NCI-H2107 (cell line): ENCODE measurements around the gene ST6GAL2.

ENCODE experiments used
- DNase-seq: peaks from one replicate; lab custom pipeline; 2025; lab: John Stamatoyannopoulos, UW

Gene ST6GAL2, protein sequence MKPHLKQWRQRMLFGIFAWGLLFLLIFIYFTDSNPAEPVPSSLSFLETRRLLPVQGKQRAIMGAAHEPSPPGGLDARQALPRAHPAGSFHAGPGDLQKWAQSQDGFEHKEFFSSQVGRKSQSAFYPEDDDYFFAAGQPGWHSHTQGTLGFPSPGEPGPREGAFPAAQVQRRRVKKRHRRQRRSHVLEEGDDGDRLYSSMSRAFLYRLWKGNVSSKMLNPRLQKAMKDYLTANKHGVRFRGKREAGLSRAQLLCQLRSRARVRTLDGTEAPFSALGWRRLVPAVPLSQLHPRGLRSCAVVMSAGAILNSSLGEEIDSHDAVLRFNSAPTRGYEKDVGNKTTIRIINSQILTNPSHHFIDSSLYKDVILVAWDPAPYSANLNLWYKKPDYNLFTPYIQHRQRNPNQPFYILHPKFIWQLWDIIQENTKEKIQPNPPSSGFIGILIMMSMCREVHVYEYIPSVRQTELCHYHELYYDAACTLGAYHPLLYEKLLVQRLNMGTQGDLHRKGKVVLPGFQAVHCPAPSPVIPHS

DNA sequence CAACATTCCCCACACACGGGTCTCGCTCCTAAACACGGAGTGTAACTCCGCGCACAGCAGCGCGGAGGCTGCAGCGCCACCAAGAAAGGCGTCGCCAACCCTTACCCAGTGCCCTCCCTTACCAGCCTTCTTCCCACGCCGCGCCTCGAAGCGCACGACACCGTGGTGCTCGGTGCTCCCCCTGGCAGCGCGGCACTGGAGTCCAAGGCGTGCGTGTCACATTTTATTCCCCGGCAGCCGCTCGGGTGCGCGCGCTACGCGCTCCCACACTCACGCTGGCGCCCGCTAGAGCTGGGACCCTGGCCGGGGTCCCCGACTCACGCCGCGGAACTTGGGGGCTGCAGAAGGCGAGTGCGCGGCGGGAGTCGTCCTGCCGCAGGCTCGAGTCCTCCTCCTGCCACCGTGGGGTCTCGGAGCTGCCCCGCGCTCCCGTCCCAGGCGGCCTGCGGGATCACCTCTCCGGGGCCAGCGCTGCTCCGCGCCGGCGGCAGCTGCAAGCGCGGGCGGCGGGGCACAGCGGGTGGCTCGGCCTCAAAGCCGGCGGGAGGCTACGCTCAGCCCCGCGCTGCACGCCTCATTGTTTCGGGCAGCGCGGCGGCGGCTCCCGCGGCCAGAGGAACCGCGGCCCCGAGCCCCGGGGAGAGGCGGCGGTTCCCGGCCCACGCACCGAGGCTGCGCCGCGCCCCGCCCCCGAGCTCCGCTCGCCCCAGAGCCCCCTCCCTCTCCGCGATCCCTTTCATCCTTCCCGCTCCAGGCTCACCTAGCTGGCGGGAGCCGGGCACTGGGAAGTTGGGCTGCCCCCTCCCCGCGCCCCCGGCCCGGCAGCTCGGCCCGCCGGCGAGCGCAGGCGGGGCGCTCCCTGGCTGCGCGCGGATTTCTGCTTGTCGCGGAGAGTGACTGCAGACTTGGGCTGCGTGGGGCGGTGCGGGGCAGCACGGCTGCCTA lies at the start of gene ST6GAL2:
ST6GAL2 (minus strand) TSS at position 197 of the 945 bp plus-strand sequence. CDS start 42,190 bp downstream, outside the sequence.
- no peak for DNase-seq

DNA sequence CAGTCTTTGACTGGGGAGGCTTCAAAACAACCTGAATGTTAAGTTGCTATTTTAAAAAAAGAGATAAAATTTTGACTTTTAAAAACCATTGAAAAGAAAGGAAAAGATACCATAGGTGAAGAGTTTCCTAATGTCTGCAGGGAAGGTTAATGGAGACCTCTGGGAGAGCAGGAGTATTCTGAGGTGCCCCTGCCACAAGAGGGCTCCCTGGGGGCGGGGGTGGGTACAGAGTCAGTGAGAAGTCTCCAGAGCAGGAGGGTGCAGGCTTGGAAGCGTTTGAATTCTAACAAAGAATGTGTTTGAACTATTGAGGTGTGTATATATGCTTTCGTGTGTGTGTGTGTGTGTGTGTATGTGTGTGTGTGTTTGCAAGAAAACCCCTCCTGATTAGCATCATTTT lies 46.7 kb upstream of the ST6GAL2 start:
- no peak for DNase-seq

DNA sequence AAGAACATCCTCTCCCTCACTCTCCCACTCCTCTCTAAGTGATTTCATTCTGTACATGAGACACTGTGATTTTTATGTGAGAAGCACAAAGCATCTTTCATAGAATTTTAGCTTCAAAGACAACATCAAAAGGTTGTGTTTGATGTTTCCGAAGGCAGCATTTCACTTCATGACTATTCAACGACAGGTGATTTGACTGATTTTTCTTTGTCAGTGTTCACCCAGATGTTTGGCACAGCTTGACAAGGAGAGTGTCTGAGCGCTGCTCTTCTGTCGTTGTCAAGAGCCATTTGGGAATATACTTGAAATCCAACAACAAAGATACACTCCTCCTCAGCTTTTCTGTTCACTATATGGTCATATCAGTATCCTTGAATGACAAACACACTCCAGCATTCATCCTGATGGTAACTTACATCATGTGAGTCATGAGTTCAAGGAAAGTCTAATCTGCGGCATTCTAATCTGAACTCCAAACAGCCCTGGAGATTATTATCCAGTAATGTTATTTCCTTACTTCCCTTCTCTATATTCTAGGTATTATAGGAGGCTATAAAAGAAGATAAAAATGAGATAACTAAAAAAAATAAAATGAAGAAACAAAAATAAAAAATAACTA lies 45.9 kb upstream of the ST6GAL2 start:
- no peak for DNase-seq

- DNase-seq, result no peak
Measured at GRCh38 chr2:106921451-106921850, 35.5 kb upstream of the ST6GAL2 start.

DNA sequence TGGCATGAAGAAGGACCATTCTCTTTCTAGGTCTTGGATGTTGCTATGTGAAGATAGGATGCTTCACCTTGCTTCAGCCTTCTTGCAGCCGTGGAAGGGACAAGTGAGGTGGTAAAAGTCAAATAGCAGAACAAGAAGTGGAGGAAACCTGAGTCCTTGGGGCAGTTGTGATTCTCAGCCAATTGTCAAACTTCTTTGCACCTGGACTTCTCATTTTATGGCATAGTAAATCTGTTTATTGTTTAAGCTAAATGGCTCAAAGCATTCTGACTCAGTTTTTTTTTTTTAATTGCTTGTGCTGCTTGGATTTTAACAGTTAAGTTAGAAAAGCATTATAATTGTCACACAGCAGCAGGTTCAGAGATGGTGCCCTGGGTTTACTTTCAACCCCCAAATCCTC lies 33.0 kb upstream of the ST6GAL2 start:
- DNase-seq, result no peak

GRCh38 chr2:106904242-106904641 lies 18.3 kb upstream of the ST6GAL2 start:
- no peak for DNase-seq

GRCh38 chr2:106899786-106900530 lies 14.0 kb upstream of the ST6GAL2 start:
- no peak for DNase-seq

GRCh38 chr2:106894545-106894944 lies 8.6 kb upstream of the ST6GAL2 start:
- no peak for DNase-seq

DNA sequence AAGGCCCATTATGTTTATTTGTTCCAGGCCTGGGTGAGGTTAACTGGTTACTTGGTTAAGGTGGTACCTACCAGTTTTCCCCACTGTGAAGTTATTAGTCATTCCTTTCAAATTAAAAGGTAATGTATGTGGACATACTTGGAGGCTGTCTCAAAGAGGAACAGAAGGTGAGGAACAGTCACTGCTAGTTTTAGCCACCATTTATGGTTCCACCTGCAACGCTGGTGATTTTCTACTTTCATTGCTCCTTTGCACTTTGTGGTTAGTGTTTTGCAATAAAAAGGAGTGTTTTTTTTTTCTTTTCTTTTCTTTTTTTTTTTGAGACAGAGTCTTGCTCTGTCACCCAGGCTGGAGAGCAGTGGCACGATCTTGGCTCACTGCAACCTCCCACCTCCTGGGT lies 6.1 kb upstream of the ST6GAL2 start:
- no peak for DNase-seq

DNA sequence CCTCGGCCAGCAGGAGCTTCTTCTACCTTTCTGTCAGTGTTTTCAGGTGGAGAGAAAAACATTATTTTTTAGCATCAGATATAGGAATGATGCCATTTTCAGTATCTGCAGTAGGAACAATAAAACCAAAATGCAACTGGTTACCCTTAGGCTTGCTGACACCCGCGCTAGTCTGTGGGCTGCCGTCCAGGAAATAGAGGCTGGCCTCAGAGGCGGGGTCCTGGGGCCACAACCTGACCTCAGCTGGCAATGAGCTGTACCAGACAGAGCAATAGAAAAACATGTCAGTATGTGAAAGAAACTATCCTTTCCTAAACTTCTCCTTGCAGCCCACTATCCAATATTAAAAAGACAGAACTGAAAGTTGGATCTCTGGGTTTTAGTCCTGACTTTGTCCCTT lies 4.6 kb upstream of the ST6GAL2 start:
- DNase-seq, result no peak

GRCh38 chr2:106886916-106887758 lies 1.2 kb upstream of the ST6GAL2 start:
- DNase-seq, result no peak

DNA sequence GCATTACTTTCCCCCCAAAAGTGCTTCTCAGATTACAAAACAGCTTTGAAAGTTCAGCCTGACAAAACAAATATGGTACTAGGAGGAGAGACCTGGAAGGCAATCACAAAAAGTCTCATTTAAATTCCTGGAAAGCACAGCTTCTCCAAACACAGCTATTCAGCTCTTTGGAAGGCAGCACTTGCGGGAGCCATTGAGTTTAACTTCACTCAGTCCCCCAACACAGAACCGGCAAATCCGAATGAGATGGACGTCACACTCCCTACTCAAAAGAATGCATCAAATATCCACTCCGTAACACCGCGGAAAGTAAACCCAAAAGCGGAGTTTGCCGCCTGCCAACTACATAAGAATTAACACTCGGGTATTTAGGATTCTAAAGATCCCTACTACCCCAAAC lies 638 bp downstream of the ST6GAL2 start:
- no peak for DNase-seq

GRCh38 chr2:106882673-106883072 lies 3.3 kb downstream of the ST6GAL2 start:
- DNase-seq, result no peak

- DNase-seq, result no peak
Measured at GRCh38 chr2:106878206-106878605, 7.8 kb downstream of the ST6GAL2 start.

- no peak for DNase-seq
Measured at GRCh38 chr2:106876699-106877098, 9.3 kb downstream of the ST6GAL2 start.

DNA sequence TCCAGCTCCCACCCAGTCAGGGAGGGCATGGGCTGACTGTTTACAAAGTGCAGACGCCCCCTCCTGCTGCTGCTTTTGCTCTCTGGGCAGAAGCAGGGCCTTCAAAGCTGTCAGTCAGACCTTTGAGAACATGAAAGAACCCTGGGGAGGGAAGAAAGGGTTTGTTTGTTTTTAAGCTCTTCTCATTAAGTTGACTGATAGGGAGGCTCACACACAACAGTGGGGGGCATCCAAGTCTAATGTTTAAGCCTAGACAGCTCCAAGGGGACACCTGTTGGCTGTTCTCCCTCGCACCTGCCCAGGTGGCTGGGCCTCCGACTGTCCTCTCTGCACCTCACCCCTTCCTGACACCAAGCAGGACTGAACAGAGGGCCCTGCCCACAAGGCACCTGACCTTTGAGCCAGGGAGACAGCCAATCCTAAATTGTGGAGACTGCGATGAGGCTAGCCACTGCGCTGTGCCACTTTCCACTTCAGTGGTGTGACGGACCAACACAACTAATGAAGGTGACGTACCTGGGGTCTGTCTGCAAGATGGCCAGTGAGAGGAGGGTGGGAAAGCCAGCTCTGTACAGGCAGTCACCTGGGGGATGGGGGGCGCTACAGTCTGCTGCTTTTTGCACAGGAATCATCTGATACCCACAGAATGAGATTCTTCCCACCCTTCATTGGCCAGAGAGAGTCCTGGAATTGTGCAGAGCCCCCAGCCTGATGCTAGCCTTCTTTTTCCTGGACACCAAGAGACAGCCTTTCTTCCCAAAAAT lies 16.3 kb downstream of the ST6GAL2 start:
- DNase-seq, result no peak

DNA sequence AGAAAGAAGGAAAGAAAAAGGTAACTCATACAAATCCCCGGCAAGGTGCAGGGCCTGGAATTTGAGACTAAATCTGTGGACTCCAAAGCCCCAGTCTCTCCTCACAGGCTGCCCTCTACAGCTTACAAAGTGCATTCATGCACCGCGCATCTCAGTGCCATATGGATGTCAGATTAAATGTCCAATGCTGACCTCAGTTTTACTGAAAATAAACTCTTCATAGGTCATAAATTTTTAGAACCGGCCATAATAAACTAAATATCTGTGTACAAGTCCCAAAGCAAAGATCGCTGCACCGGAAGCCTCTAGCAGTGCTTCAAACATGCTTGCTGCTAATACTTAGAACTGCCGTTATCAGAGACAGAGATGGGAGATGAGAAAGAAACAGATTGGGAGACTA lies 17.7 kb downstream of the ST6GAL2 start:
- DNase-seq, result no peak

GRCh38 chr2:106867196-106867953 lies 18.6 kb downstream of the ST6GAL2 start:
- DNase-seq, result no peak

DNA sequence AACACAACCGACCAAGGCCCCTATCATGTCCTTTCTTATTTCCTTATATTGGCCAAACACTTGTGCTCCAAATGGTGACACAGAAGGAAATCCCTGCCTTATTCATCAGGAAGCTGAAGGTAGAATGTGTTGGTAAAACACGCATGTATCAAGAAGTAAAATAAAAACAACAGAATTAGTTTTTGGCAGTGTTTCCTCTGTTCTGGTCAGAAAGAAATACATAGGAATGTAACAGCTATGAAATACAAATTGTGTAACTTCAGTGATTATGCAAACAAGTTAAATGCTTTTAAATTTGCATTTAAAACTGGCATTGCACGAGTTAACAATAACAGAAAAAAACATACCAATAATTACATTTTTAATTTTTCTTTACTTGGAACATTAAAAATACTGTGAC lies 19.3 kb downstream of the ST6GAL2 start:
- no peak for DNase-seq
